DND-41 (cell line): ENCODE measurements around the gene FAM193B.

Source experiments
- EZH2 ChIP-seq: IDR thresholded peaks from 3 replicates; pipeline ENCODE4 v1.6.1; 2012; ENCODE audit warnings: borderline replicate concordance, low read depth, mild to moderate bottlenecking, moderate library complexity, low read length, inconsistent platforms; ENCODE audit not compliant: severe bottlenecking
- TF ChIP-seq, protein P1 (sequence below): IDR thresholded peaks from 2 replicates; pipeline ENCODE4 v1.5.1; 2012; ENCODE audit warnings: borderline replicate concordance, low read length, moderate library complexity, mild to moderate bottlenecking; ENCODE audit not compliant: poor library complexity, severe bottlenecking; ENCODE audit errors: extremely low read depth

DNA sequence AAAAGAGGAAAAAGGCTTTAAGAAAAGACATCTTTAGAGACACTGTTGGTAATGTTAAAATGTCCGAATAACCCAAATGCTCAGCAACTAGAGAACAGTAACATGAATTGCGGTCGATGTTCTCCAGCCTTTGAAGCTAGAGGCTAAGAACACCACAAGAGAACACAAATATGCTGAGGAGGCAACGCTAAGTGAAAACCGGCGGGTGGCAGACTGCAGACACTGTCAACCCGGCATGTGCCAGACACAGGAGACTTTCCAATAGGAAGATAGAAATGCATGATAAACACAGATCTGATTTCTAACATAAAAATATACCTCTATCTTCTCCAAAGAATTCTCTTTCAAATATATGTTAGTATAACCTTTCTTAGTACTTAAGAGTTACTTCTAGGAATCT lies 19.2 kb downstream of the FAM193B start:
- TF ChIP-seq EZH2, result no peak
- TF ChIP-seq, protein P1, sequence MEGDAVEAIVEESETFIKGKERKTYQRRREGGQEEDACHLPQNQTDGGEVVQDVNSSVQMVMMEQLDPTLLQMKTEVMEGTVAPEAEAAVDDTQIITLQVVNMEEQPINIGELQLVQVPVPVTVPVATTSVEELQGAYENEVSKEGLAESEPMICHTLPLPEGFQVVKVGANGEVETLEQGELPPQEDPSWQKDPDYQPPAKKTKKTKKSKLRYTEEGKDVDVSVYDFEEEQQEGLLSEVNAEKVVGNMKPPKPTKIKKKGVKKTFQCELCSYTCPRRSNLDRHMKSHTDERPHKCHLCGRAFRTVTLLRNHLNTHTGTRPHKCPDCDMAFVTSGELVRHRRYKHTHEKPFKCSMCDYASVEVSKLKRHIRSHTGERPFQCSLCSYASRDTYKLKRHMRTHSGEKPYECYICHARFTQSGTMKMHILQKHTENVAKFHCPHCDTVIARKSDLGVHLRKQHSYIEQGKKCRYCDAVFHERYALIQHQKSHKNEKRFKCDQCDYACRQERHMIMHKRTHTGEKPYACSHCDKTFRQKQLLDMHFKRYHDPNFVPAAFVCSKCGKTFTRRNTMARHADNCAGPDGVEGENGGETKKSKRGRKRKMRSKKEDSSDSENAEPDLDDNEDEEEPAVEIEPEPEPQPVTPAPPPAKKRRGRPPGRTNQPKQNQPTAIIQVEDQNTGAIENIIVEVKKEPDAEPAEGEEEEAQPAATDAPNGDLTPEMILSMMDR, result no peak
